OCI-LY7 (cell line): ENCODE measurements around the gene GLMP. TPM values are rescaled to one million over a fixed set of nuclear protein-coding genes. Genes with fewer than 3 reads are reported as not detected.

Experiments used
- BruUV-seq: library from RNA; stranded (reverse); fragments of 400-500 nt; replicated peaks from 2 replicates; lab custom pipeline; 2021; lab: Mats Ljungman, UMichigan
- CTCF ChIA-PET: fragments of 300-600 bp; sonication (Branson Sonifier 250); formaldehyde crosslinking; loops from one replicate; lab custom pipeline; 2022; ENCODE audit warnings: antibody characterized with exemption; ENCODE audit not compliant: unreplicated experiment; lab: Charles Lee
- POLR2A ChIA-PET: fragments of 300-600 bp; sonication (Branson Sonifier 250); formaldehyde crosslinking; loops from one replicate; lab custom pipeline; 2022; ENCODE audit warnings: antibody characterized with exemption; lab: Charles Lee
- DNase-seq: peaks from one replicate; pipeline ENCODE4 v3.0.0-alpha.2; 2015; ENCODE audit warnings: low spot score
- H2AFZ ChIP-seq: fragments of 200-600 bp; sonication (generic), shearing (Covaris generic); 2 replicates; pipeline ENCODE4 v1.6.1; 2014; ENCODE audit warnings: mild to moderate bottlenecking, antibody characterized with exemption, low read length, moderate library complexity
- H3K27ac ChIP-seq: fragments of 200-600 bp; sonication (generic); 2 replicates; pipeline ENCODE4 v1.5.1; 2014; ENCODE audit warnings: mixed run types, low read depth, mild to moderate bottlenecking, moderate library complexity, low read length, inconsistent platforms; ENCODE audit not compliant: poor library complexity, severe bottlenecking
- H3K36me3 ChIP-seq: fragments of 200-600 bp; sonication (generic); 2 replicates; pipeline ENCODE4 v1.6.1; 2014; ENCODE audit warnings: mild to moderate bottlenecking, antibody characterized with exemption, low read length, moderate library complexity, mixed read lengths; ENCODE audit not compliant: insufficient read depth
- H3K4me1 ChIP-seq: fragments of 200-600 bp; sonication (generic); 2 replicates; pipeline ENCODE4 v1.5.1; 2014; ENCODE audit warnings: mild to moderate bottlenecking, low read length; ENCODE audit not compliant: insufficient read depth, poor library complexity, severe bottlenecking
- H3K4me2 ChIP-seq: fragments of 200-600 bp; sonication (generic); 2 replicates; pipeline ENCODE4 v1.6.1; 2014; ENCODE audit warnings: mild to moderate bottlenecking, low read length
- H3K4me3 ChIP-seq: fragments of 200-600 bp; sonication (generic); 2 replicates; pipeline ENCODE4 v1.5.1; 2014; ENCODE audit warnings: mild to moderate bottlenecking, low read depth, low read length; ENCODE audit not compliant: poor library complexity, severe bottlenecking
- H3K79me2 ChIP-seq: fragments of 200-600 bp; sonication (generic); 2 replicates; pipeline ENCODE4 v1.6.1; 2016; ENCODE audit warnings: low read depth, mild to moderate bottlenecking, low read length, moderate library complexity, mixed read lengths; ENCODE audit not compliant: insufficient read depth
- H3K9me2 ChIP-seq: fragments of 200-600 bp; sonication (generic); 2 replicates; pipeline ENCODE4 v1.6.1; 2016; ENCODE audit warnings: mild to moderate bottlenecking, low read length, mixed read lengths; ENCODE audit not compliant: insufficient read depth
- H3K9me3 ChIP-seq: fragments of 200-600 bp; sonication (generic); 2 replicates; pipeline ENCODE4 v1.6.1; 2014; ENCODE audit warnings: mild to moderate bottlenecking, mixed run types, low read length, mixed read lengths
- H4K20me1 ChIP-seq: fragments of 200-600 bp; sonication (generic); 2 replicates; pipeline ENCODE4 v1.6.1; 2014; ENCODE audit warnings: mild to moderate bottlenecking, antibody characterized with exemption, low read length, moderate library complexity, mixed read lengths; ENCODE audit not compliant: insufficient read depth
- CTCF ChIP-seq: fragments of 200-600 bp; sonication (generic); conservative IDR thresholded peaks from 2 replicates; pipeline ENCODE4 v1.5.1; 2014; ENCODE audit warnings: mild to moderate bottlenecking, antibody characterized with exemption, low read length, moderate library complexity, mixed read lengths
- EZH2phosphoT487 ChIP-seq: fragments of 200-600 bp; sonication (generic); IDR thresholded peaks from 2 replicates; pipeline ENCODE4 v1.6.1; 2018; ENCODE audit warnings: low read depth, borderline replicate concordance, mild to moderate bottlenecking, mixed run types, antibody characterized with exemption, low read length, moderate library complexity, mixed read lengths
- intact Hi-C: fragments of 100-400 bp; cut with micrococcal nuclease; formaldehyde crosslinking; loops from one replicate; pipeline ENCODE4 v1.10.0; 2022; ENCODE audit not compliant: unreplicated experiment
- total RNA-seq, 2 experiments: library from RNA; depleted of rRNA in 1 of 2; stranded (reverse); fragments of >200 nt in 1 of 2; shearing (Covaris generic) in 1 of 2; gene quantifications; 2 replicates each; pipeline ENCODE4 v1.2.3, GENCODE V29; 2014 to 2022

GLMP gene
- total RNA-seq, 2 experiments from 2014 or later, result 0.60 to 4.9 TPM

DNA sequence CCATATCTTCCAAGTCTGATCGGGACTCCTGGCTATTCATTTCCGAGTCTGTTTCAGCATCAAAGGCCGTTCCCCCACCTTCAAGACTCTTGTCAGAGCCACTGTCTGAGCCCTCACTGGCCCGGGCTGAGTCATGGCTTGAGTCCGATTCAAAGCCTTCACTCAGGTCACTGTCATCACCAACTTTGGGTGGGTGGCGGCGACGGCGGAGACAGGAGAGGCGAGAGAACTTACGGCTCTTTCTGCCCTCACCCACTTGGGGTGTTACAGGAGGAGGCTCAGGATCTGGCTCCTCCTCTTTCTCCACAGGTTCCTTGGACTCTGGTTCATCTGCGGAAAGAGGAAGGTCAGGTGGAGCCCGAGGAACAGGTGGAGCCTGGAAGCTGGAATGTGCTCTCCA lies 29.4 kb downstream of the GLMP start:
- intact Hi-C loops, result no loop called here
- CTCF ChIA-PET, result no interaction called here
- no peaks in the 10 kb centered on the region for H3K4me1 ChIP-seq
- no peak overlapping the region for H2AFZ ChIP-seq
- no peaks in the 10 kb centered on the region for H3K9me2 ChIP-seq
- H3K79me2 ChIP-seq, result no peaks in the 10 kb centered on the region
- DNase-seq, result no peak
- TF ChIP-seq CTCF (no peak), EZH2phosphoT487 (no peak)
- H3K4me2 ChIP-seq, result no peak overlapping the region
- peaks cover 91% of the 10 kb centered on the region for H3K36me3 ChIP-seq
- no TSS peak for BruUV-seq
- no peak overlapping the region for H3K27ac ChIP-seq
- H3K4me3 ChIP-seq, result no peak overlapping the region
- no peaks in the 10 kb centered on the region for H4K20me1 ChIP-seq
- POLR2A ChIA-PET, result no interaction called here
- H3K9me3 ChIP-seq, result no peaks in the 10 kb centered on the region

DNA sequence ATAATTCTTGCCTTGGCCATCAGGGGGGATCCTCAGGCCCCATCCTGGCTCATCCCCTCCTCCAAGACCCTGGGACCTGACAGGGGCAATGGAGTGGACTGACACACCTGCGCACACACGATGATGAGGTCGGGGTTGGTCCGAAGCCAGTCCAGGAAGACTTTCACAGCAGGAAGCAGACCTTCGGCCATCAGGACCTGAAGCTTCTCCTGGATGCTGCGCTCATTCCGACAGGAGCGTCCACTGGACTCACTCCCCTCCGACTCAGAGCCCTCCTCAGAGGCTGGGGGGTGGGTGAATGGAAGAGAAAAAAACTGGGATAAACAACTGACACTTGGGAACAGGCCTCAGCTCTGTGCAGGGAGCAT lies 32.2 kb downstream of the GLMP start:
- Histone ChIP-seq H3K4me1 (no peaks in the 10 kb centered on the region), H3K9me2 (no peaks in the 10 kb centered on the region), H3K4me2 (no peak overlapping the region), H2AFZ (no peak overlapping the region), H3K79me2 (no peaks in the 10 kb centered on the region), H3K27ac (no peak overlapping the region), H4K20me1 (no peaks in the 10 kb centered on the region), H3K4me3 (no peak overlapping the region), H3K9me3 (no peaks in the 10 kb centered on the region), H3K36me3 (peaks cover 94% of the 10 kb centered on the region)
- no peak for TF ChIP-seq EZH2phosphoT487
- TF ChIP-seq CTCF, result no peak
- intact Hi-C loops, result no loop called here
- ChIA-PET POLR2A (no interaction called here), CTCF (no interaction called here)
- BruUV-seq, result no TSS peak
- DNase-seq, result no peak

DNA sequence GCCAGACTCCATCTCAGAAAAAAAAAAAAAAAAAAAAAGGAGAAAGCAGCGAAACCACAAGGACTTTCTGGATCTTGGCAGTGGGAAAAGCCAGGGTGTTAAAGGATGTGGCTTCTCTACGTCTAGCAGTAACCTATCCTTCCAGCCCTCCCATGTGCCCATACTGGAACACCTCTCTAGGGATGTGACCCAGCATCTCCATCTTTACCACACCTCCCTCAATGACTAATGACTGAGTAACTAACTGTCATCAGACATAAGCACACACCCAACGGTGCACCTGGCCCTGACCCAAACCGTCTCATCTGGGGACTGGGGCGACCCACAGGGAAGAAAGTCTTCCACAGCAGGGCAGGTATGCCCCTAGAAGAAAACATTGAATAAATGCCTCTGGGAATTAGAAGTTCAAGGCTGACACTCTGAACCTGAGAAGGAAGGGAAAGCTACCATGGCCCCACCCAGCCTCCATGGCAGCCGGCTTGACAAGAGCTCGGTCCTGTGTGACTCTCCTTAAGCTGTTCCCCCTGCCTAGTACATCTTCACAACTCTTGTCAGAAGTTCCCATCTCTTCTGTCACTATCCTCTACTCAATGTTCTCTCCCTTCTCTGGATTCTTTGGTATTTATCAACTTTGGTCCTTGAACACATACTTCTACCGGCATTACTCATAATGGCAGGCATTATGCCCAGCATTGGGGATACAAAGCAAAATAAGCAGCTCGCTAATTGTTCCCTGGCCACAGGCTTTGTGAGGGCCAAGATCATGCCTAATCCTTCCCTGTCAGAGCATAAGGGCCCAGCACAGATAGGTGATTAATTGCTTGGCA lies 32.8 kb downstream of the GLMP start:
- BruUV-seq, result no TSS peak
- POLR2A ChIA-PET, result interaction anchor here (1.2 kb wide), 1 partner anchor 10 kb away, joined by 4 read pairs; no protein-coding TSS in a partner anchor
- peaks cover 94% of the 10 kb centered on the region for H3K36me3 ChIP-seq
- no peak overlapping the region for H2AFZ ChIP-seq
- H3K9me3 ChIP-seq, result no peaks in the 10 kb centered on the region
- H3K27ac ChIP-seq, result no peak overlapping the region
- H4K20me1 ChIP-seq, result no peaks in the 10 kb centered on the region
- H3K79me2 ChIP-seq, result no peaks in the 10 kb centered on the region
- no peak for DNase-seq
- intact Hi-C loops, result no loop called here
- H3K4me2 ChIP-seq, result no peak overlapping the region
- TF ChIP-seq CTCF, result no peak
- no peak for TF ChIP-seq EZH2phosphoT487
- no peaks in the 10 kb centered on the region for H3K4me1 ChIP-seq
- H3K4me3 ChIP-seq, result no peak overlapping the region
- CTCF ChIA-PET, result no interaction called here
- no peaks in the 10 kb centered on the region for H3K9me2 ChIP-seq
